NT2/D1 (cell line): ENCODE measurements around the gene BACH2.

Experiments
- DNase-seq: peaks from one replicate; pipeline ENCODE4 v3.0.0-alpha.2; 2011; ENCODE audit warnings: low read depth, low spot score
- H3K27me3 ChIP-seq: 2 replicates; pipeline ENCODE4 v1.6.0; 2011; ENCODE audit warnings: mild to moderate bottlenecking; ENCODE audit not compliant: insufficient read length, insufficient read depth
- H3K36me3 ChIP-seq: 2 replicates; pipeline ENCODE4 v1.6.1; 2011; ENCODE audit warnings: mild to moderate bottlenecking, low read length, mixed read lengths; ENCODE audit not compliant: insufficient read depth, insufficient read length
- H3K4me1 ChIP-seq: 2 replicates; pipeline ENCODE4 v1.5.1; 2011; ENCODE audit not compliant: insufficient read depth, insufficient read length
- H3K4me3 ChIP-seq: 2 replicates; pipeline ENCODE4 v1.5.1; 2011; ENCODE audit warnings: low read depth; ENCODE audit not compliant: insufficient read length
- H3K9ac ChIP-seq: 2 replicates; pipeline ENCODE4 v1.6.0; 2011; ENCODE audit warnings: low read depth; ENCODE audit not compliant: insufficient read length
- H3K9me3 ChIP-seq: 2 replicates; pipeline ENCODE4 v1.5.1; 2011; ENCODE audit warnings: mild to moderate bottlenecking, low read length; ENCODE audit not compliant: insufficient read depth
- SUZ12 ChIP-seq: IDR thresholded peaks from 2 replicates; pipeline ENCODE4 v1.6.1; 2011; ENCODE audit not compliant: insufficient read length, insufficient read depth; ENCODE audit errors: extremely low read depth
- YY1 ChIP-seq: IDR thresholded peaks from 2 replicates; pipeline ENCODE4 v1.6.1; 2011; ENCODE audit not compliant: insufficient read length, insufficient read depth
- ZNF274 ChIP-seq: IDR thresholded peaks from 2 replicates; pipeline ENCODE4 v1.6.1; 2011; ENCODE audit warnings: mild to moderate bottlenecking, low read depth, low read length

The BACH2 gene

DNA sequence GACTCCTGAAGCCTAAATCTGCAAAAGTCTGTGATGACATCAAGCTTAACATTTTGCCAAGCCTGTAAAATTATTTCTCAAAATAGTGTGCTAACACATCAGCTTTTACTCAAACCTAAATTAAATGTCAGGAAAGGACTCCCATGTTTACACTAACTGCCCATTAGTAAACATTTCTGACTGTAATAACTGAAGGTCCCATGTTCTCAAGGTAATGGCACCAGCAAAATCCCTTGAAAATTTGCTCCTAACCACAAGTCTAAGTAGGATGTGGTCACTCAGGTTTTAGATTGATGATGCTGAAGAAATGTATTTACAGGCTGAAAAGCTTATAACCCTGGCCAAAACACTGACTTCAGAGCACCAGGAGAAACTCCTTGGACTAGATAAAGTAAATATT lies 33.0 kb downstream of the BACH2 start:
- no peak overlapping the region for H3K4me3 ChIP-seq
- TF ChIP-seq SUZ12 (no peak), YY1 (no peak), ZNF274 (no peak)
- DNase-seq, result no peak
- H3K9me3 ChIP-seq, result no peaks in the 10 kb centered on the region
- H3K27me3 ChIP-seq, result no peaks in the 10 kb centered on the region
- no peaks in the 10 kb centered on the region for H3K36me3 ChIP-seq
- H3K9ac ChIP-seq, result no peak overlapping the region
- no peaks in the 10 kb centered on the region for H3K4me1 ChIP-seq

DNA sequence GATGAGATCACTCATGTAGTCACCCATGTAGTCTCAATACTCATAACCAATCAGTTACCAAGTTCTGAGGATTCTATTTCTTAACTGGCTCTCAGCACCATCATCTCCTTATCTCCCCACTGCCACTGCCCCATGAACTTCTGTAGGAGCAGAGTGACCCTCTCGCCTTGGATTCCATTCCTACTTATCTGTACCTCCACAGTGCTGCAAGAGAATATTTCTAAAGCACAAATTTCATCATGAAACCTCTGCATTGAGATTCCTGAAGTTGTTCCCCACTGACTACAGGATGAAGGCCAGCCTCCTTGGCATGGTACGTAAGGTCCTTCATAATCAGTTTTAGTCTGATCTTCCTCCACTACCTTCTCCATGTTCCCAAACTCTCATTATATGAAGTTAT lies 34.8 kb downstream of the BACH2 start:
- Histone ChIP-seq H3K27me3 (no peaks in the 10 kb centered on the region), H3K9ac (no peak overlapping the region), H3K36me3 (no peaks in the 10 kb centered on the region), H3K4me3 (no peak overlapping the region), H3K4me1 (no peaks in the 10 kb centered on the region), H3K9me3 (no peaks in the 10 kb centered on the region)
- no peak for TF ChIP-seq SUZ12
- TF ChIP-seq ZNF274, result no peak
- no peak for TF ChIP-seq YY1
- DNase-seq, result no peak

DNA sequence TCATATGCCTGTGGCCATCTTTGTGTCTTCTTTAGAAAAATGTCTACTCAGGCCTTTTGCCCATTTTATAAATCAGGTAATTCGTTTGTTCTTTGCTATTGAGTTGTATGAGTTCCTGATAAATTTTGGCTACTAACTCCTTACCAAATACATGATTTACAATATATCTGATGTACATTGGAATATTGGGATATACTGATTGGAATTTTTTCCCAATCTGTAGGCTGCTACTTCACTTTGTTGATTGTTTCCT lies 39.2 kb downstream of the BACH2 start:
- H3K9ac ChIP-seq, result no peak overlapping the region
- H3K9me3 ChIP-seq, result peaks cover 6% of the 10 kb centered on the region; the same call in 1 of the 2 replicates
- no peaks in the 10 kb centered on the region for H3K27me3 ChIP-seq
- no peak for DNase-seq
- no peaks in the 10 kb centered on the region for H3K36me3 ChIP-seq
- no peak for TF ChIP-seq ZNF274
- no peak for TF ChIP-seq SUZ12
- no peak for TF ChIP-seq YY1
- no peak overlapping the region for H3K4me3 ChIP-seq
- H3K4me1 ChIP-seq, result no peaks in the 10 kb centered on the region

DNA sequence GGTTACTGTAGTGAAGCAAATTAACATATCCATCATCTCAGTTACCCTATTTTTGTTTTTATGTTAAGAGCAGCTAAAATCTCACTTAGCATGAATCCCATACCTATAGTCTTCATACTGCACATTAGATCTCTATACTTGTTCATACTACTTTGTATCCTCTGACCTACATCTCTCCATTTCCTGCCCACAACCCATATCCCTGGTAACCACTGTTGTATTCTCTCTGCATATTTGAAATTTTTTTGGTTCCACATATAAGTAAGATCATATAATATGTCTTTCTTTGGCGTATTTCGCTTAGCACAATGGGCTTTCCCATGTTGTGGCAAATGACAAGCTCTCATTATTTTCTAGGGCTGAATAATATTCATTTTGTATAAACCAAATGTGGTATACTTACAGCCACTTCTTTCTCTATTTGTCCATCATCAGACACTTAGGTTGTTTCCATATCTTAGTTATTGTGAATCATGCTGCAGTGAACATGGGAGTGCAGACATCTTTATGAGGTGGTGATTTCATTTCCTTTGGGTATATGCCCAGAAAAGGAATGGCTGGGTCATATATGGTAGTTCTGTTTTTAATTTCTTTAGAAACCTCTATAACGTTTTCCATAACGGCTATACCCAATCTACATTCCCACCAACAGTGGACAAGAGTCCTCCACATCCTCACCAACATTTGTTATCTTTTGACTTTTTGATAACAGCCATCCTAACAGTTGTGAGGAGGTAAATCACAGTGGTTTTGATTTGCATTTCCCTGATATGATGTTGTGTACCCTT lies 39.8 kb downstream of the BACH2 start:
- no peaks in the 10 kb centered on the region for H3K36me3 ChIP-seq
- H3K27me3 ChIP-seq, result no peaks in the 10 kb centered on the region
- H3K4me3 ChIP-seq, result no peak overlapping the region
- no peaks in the 10 kb centered on the region for H3K4me1 ChIP-seq
- DNase-seq, result no peak
- peaks cover 6% of the 10 kb centered on the region; the same call in 1 of the 2 replicates for H3K9me3 ChIP-seq
- no peak overlapping the region for H3K9ac ChIP-seq
- TF ChIP-seq SUZ12, result no peak

DNA sequence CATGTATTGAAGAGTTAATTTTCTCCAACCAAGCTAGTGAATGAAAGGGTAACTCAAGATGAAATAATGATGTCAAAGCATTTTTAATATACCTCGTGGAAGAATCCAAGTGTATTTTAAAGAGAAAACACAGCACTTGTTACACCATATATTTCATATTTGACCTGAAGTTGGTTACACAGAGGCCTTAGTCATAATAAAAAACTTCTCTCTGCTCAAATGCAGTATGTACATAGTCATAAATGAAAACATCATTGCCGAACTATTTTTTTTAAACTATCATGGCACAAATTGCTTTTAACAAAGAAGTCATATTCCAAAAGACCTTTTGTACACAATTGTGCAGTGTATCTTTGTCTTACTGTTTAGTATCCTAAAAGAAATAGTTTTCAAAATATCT lies 43.0 kb downstream of the BACH2 start:
- H3K27me3 ChIP-seq, result no peaks in the 10 kb centered on the region
- DNase-seq, result no peak
- no peak overlapping the region for H3K9ac ChIP-seq
- no peaks in the 10 kb centered on the region for H3K36me3 ChIP-seq
- no peak overlapping the region for H3K4me3 ChIP-seq
- H3K9me3 ChIP-seq, result peaks cover 6% of the 10 kb centered on the region; the same call in 1 of the 2 replicates
- TF ChIP-seq SUZ12 (no peak), ZNF274 (no peak), YY1 (no peak)
- H3K4me1 ChIP-seq, result no peaks in the 10 kb centered on the region

DNA sequence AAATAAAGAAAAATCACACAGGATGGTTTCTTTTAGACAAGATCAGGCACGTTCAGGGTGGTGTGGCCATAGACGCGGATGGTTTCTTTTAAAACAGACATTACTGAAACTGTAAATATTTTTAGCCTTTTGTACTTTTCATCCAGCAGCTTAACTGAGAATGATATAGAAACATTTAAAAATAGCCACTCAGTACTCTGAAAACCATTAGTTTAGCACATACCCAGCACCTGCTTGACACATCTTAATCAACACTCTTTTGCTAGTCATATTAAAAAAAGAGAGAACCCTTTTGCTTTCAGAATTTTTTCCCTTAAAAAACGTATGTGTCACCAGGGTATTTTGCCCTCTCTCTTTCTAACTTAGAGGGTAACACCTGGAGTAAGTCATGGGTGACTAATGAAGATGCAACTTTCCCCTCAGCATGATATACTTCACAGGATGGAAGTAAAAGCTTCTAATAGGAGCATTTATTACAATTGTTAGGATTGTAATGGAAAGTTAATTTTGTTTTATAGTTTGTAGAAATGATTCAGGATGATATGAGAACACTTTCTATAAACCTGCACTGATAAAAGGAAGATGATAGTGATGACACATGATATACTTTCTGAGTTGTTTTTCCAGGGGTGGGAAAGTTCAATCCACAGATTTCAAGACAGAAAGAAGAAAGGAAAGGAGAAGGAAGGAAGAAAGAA lies 45.2 kb downstream of the BACH2 start:
- Histone ChIP-seq H3K9me3 (peaks cover 6% of the 10 kb centered on the region; the same call in 1 of the 2 replicates), H3K9ac (no peak overlapping the region), H3K27me3 (no peaks in the 10 kb centered on the region), H3K4me1 (no peaks in the 10 kb centered on the region), H3K36me3 (no peaks in the 10 kb centered on the region), H3K4me3 (no peak overlapping the region)
- no peak for DNase-seq
- TF ChIP-seq YY1 (no peak), ZNF274 (no peak), SUZ12 (no peak)

DNA sequence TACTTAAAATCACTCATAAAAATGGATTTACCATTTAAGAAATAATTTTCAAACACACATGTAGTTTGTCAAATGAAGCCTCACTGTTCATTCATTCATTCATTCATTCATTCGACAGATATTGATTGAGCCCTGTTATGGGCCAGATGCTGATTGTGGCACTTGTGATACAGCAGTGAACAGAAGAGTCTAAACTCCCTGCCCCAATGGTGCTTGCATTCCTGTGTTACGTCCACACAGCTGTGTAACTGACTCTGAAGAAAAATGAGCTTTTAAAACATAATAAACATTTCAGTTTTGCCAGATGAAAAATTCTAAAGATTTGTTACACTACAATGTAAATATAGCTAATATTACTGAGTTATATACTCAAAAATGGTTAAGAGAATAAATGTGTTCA lies 46.2 kb downstream of the BACH2 start:
- DNase-seq, result no peak
- Histone ChIP-seq H3K9ac (no peak overlapping the region), H3K4me1 (no peaks in the 10 kb centered on the region), H3K4me3 (no peak overlapping the region), H3K27me3 (no peaks in the 10 kb centered on the region), H3K36me3 (no peaks in the 10 kb centered on the region), H3K9me3 (no peaks in the 10 kb centered on the region)
- TF ChIP-seq SUZ12, result no peak
- no peak for TF ChIP-seq YY1
- no peak for TF ChIP-seq ZNF274
